Measurements from ENCODE around the gene RAMP2. TPM values are rescaled to one million over a fixed set of nuclear protein-coding genes. Genes with fewer than 3 reads are reported as not detected.

Gene RAMP2
- total and polyA plus RNA-seq, 2 of the 4 experiments (the other 2 are of a cell fraction), result 0.18 to 2.5 TPM

GRCh38 chr17:42775534-42776098 lies 14.6 kb downstream of the RAMP2 start:
- ChIA-PET CTCF (no interaction called here), POLR2A (ENCODE audit: unreplicated experiment) (no interaction called here)
- BruUV-seq (replicated peaks), result no TSS peak
- Histone ChIP-seq H3K4me1 (ENCODE audit: control insufficient read depth, insufficient read depth, low read length) (peaks cover 4% of the 10 kb centered on the region), H4K20me1 (ENCODE audit: insufficient read depth, low read length) (no peaks in the 10 kb centered on the region), H2AK5ac (ENCODE audit: low read depth, low read length) (peak overlapping the region; percentile 88; the same call in 1 of the 2 replicates), H3K56ac (ENCODE audit: extremely low read depth, insufficient read depth, low read length) (no peak overlapping the region), H4K5ac (ENCODE audit: low read depth, low read length) (no peak overlapping the region), H3K36me3 (ENCODE audit: control insufficient read depth, insufficient read depth, low read length) (peaks cover 27% of the 10 kb centered on the region), H2AFZ (replicated peaks; ENCODE audit: low read length, poor library complexity) (no peak overlapping the region), H2BK20ac (ENCODE audit: low read depth, low read length) (peak overlapping the region; percentile 81; the same call in 1 of the 2 replicates), H3K14ac (replicated peaks; ENCODE audit: low read depth, low read length) (no peak overlapping the region), H4K91ac (ENCODE audit: insufficient read depth, low read depth, low read length) (peak overlapping the region; percentile 51; the same call in 1 of the 2 replicates), H3K4me2 (ENCODE audit: low read depth, low read length) (no peak overlapping the region), H3K4ac (ENCODE audit: low read depth, low read length) (peak overlapping the region; percentile 96), H3K27me3 (ENCODE audit: control insufficient read depth, insufficient read depth, low read length) (no peaks in the 10 kb centered on the region), H3K79me1 (ENCODE audit: low read depth in 1 of 2, low read length in 2 of 2) (peaks cover 16 to 40% of the 10 kb centered on the region in 2 experiments; a peak in 3 of 4 replicates), H2BK15ac (ENCODE audit: low read depth, low read length) (peak overlapping the region; percentile 98; the same call in 1 of the 3 replicates), H3K18ac (ENCODE audit: low read depth, low read length) (no peak overlapping the region), H2BK120ac (ENCODE audit: low read depth, low read length) (peak overlapping the region; percentile 64), H3K23ac (ENCODE audit: low read depth, low read length) (peak overlapping the region; percentile 44; the same call in 1 of the 2 replicates), H4K8ac (ENCODE audit: low read depth in 2 of 2, low read length in 2 of 2) (0 out of 4 replicates have a peak overlapping the region, but pooled peaks of 1 of the 2 experiments have one; percentile 52), H3K9me3 (ENCODE audit: control insufficient read depth, insufficient read depth, low read length) (no peaks in the 10 kb centered on the region), H2BK5ac (ENCODE audit: low read depth, low read length, poor library complexity, severe bottlenecking) (peak overlapping the region; percentile 90), H3K27ac (ENCODE audit: insufficient read depth, low read length) (no peak overlapping the region), H3K9me1 (ENCODE audit: insufficient read depth, low read length) (peaks cover 10% of the 10 kb centered on the region; the same call in 1 of the 2 replicates), H2AK9ac (replicated peaks; ENCODE audit: low read depth, low read length, poor library complexity) (peak overlapping the region; percentile 71), H3K9ac (ENCODE audit: low read depth, low read length) (no peak overlapping the region), H3K4me3 (ENCODE audit: insufficient read depth, low read depth, low read length) (no peak overlapping the region)
- in situ Hi-C loops (cut with MboI; ENCODE audit: low sequenced_read_pairs) (no loop called here), intact Hi-C loops (cut with micrococcal nuclease) (no loop called here), dilution Hi-C loops (cut with HindIII; ENCODE audit: low sequenced_read_pairs, unreplicated experiment) (no loop called here)
- peak; percentile 66 for DNase-seq
- 75% methylated on average over 1 of the region's 3 CpGs; no CpG with 5 or more reads in 1 of the 2 experiments for WGBS, 2 experiments (ENCODE audit: extremely low coverage in 2 of 2, insufficient read length in 1 of 2)
- TF ChIP-seq NFE2L2 (IDR thresholded peaks at IDR 0.05; ENCODE audit: low read depth, low read length) (no peak), BHLHE40 (IDR thresholded peaks at IDR 0.05; ENCODE audit: low read depth, low read length) (peak; percentile 53; the same call in 1 of the 2 replicates)
- no peak for ATAC-seq (ENCODE audit: low read depth)
